SHP77 (cell line): ENCODE measurements around the gene DBN1.

Experiments
- DNase-seq, 2 experiments: peaks; one replicate each; lab custom pipeline; 2025; lab: John Stamatoyannopoulos, UW

The DBN1 gene

GRCh38 chr5:177443144-177443983 lies 30.1 kb downstream of the DBN1 start:
- DNase-seq, result no peak

- DNase-seq, result no peak
These were observed 31.2 kb downstream of the DBN1 start for GRCh38 chr5:177442066-177442826.

GRCh38 chr5:177440990-177441780 lies 32.2 kb downstream of the DBN1 start:
- DNase-seq, result no peak

GRCh38 chr5:177440211-177440989 lies 33.0 kb downstream of the DBN1 start:
- no peak for DNase-seq

GRCh38 chr5:177439518-177440053 lies 33.8 kb downstream of the DBN1 start:
- DNase-seq, result no peak

- no peak for DNase-seq
These were observed 35.0 kb downstream of the DBN1 start for GRCh38 chr5:177438468-177438867.

GRCh38 chr5:177437623-177438022 lies 35.8 kb downstream of the DBN1 start:
- no peak for DNase-seq

GRCh38 chr5:177435847-177436536 lies 37.4 kb downstream of the DBN1 start:
- DNase-seq, result no peak

GRCh38 chr5:177434942-177435738 lies 38.3 kb downstream of the DBN1 start:
- DNase-seq, result no peak

GRCh38 chr5:177434437-177434836 lies 39.0 kb downstream of the DBN1 start:
- DNase-seq, result no peak

GRCh38 chr5:177433658-177434217 lies 39.7 kb downstream of the DBN1 start:
- DNase-seq, result no peak

- no peak for DNase-seq
These were observed 40.4 kb downstream of the DBN1 start for GRCh38 chr5:177432839-177433657.

GRCh38 chr5:177432143-177432838 lies 41.1 kb downstream of the DBN1 start:
- DNase-seq, result no peak

- no peak for DNase-seq
These were observed 41.9 kb downstream of the DBN1 start for GRCh38 chr5:177431317-177432142.

GRCh38 chr5:177430972-177431316 lies 42.5 kb downstream of the DBN1 start:
- no peak for DNase-seq

- DNase-seq, result no peak
These were observed 43.1 kb downstream of the DBN1 start for GRCh38 chr5:177430140-177430951.
